Colonic mucosa (tissue), 4 donors: ENCODE measurements around the gene TADA3. TPM values are rescaled to one million over a fixed set of nuclear protein-coding genes. Genes with fewer than 3 reads are reported as not detected.
A peak's percentile ranks its signal among the peaks of the same experiment; 100 is the strongest.

ENCODE experiments used
- DNase-seq: peaks from one replicate; pipeline ENCODE4 v3.0.0-alpha.2; 2020
- H3K27ac ChIP-seq: fragments of 200-600 bp; one replicate; pipeline ENCODE4 v1.8.0; 2021
- H3K27me3 ChIP-seq: fragments of 200-600 bp; one replicate; pipeline ENCODE4 v1.8.0; 2021
- H3K36me3 ChIP-seq: fragments of 200-600 bp; one replicate; pipeline ENCODE4 v1.8.0; 2021
- H3K4me1 ChIP-seq: fragments of 200-600 bp; one replicate; pipeline ENCODE4 v1.8.0; 2021; ENCODE audit warnings: mild to moderate bottlenecking
- H3K4me3 ChIP-seq: fragments of 200-600 bp; one replicate; pipeline ENCODE4 v1.8.0; 2021
- H3K9ac ChIP-seq, 2 donors: one replicate each; pipeline ENCODE4 v1.7.0; 2013; ENCODE audit warnings: control low read depth in 2 of 2, low read depth in 2 of 2, low read length in 2 of 2
- H3K9me3 ChIP-seq: fragments of 200-600 bp; one replicate; pipeline ENCODE4 v1.8.0; 2021
- CTCF ChIP-seq: fragments of 200-600 bp; IDR thresholded peaks from one replicate; pipeline ENCODE4 v1.8.0; 2022; ENCODE audit warnings: antibody characterized with exemption, mild to moderate bottlenecking
- intact Hi-C: fragments of 100-400 bp; cut with DNase I; formaldehyde crosslinking; loops from one replicate; pipeline ENCODE4 v1.14.1; 2022
- total RNA-seq, 2 donors: library from RNA; stranded (reverse); fragmentation: NEBNext Ultra II Directional in 1 of 2; extraction: Animal tissue kit (Norgen Biotek cat#: 25700) in 1 of 2; gene quantifications; one replicate each; pipeline ENCODE4 v1.2.1, GENCODE V29; 2021
- donor health status: healthy.
- donor health status: DM: no; HTN: no; CAD: no.
- donor health status: DM: no; HTN: no; CAD: no.

The TADA3 gene
- total RNA-seq, 2 donors from 2014 or later: 60.1 to 66.4 TPM

GRCh38 chr3:9770276-9770812 is 21.9 kb downstream of the TADA3 start:
- Histone ChIP-seq H3K27me3 (no peaks in the 10 kb centered on the region), H3K9ac (peak overlapping the region; percentile 88 to 94), H3K36me3 (no peaks in the 10 kb centered on the region), H3K4me3 (peak overlapping the region; percentile 52), H3K9me3 (no peaks in the 10 kb centered on the region), H3K4me1 (peaks cover 5% of the 10 kb centered on the region), H3K27ac (peak overlapping the region; percentile 59)
- TF ChIP-seq CTCF: no peak
- DNase-seq: peak; percentile 93
- intact Hi-C loops: no loop called here

- intact Hi-C loops: no loop called here
- no peaks in the 10 kb centered on the region for H3K9me3 ChIP-seq
- TF ChIP-seq CTCF: no peak
- no peaks in the 10 kb centered on the region for H3K27me3 ChIP-seq
- H3K4me1 ChIP-seq: peaks cover 5% of the 10 kb centered on the region
- peak within 1 kb of the TSS; percentile 52 for H3K4me3 ChIP-seq
- no peaks in the 10 kb centered on the region for H3K36me3 ChIP-seq
- peak within 1 kb of the TSS; percentile 59 for H3K27ac ChIP-seq
- peak within 1 kb of the TSS; percentile 88 to 94 for H3K9ac ChIP-seq
- peak; percentile 85 for DNase-seq
Observed at GRCh38 chr3:9769426-9770275, 22.6 kb downstream of the TADA3 start, which contains the start of gene CAMK1. TSS of gene CAMK1 (minus strand) at chr3:9769947. CDS start at chr3:9767749, 2,198 bp downstream.

GRCh38 chr3:9769012-9769411 is 23.3 kb downstream of the TADA3 start:
- Histone ChIP-seq H3K27ac (no peak overlapping the region), H3K4me1 (peaks cover 5% of the 10 kb centered on the region), H3K27me3 (no peaks in the 10 kb centered on the region), H3K4me3 (peak overlapping the region; percentile 52), H3K9me3 (no peaks in the 10 kb centered on the region), H3K36me3 (no peaks in the 10 kb centered on the region), H3K9ac (peak overlapping the region in 1 of 2 donors; percentile 88)
- no peak for TF ChIP-seq CTCF
- DNase-seq: no peak
- intact Hi-C loops: no loop called here

GRCh38 chr3:9768141-9768775 is 24.0 kb downstream of the TADA3 start:
- Histone ChIP-seq H3K9me3 (no peaks in the 10 kb centered on the region), H3K9ac (peak overlapping the region in 1 of 2 donors; percentile 88), H3K4me1 (peaks cover 5% of the 10 kb centered on the region), H3K36me3 (no peaks in the 10 kb centered on the region), H3K4me3 (no peak overlapping the region), H3K27me3 (no peaks in the 10 kb centered on the region), H3K27ac (no peak overlapping the region)
- no peak for DNase-seq
- TF ChIP-seq CTCF: no peak
- intact Hi-C loops: no loop called here

- H3K27me3 ChIP-seq: no peaks in the 10 kb centered on the region
- H3K4me3 ChIP-seq: no peak overlapping the region
- TF ChIP-seq CTCF: no peak
- H3K9me3 ChIP-seq: no peaks in the 10 kb centered on the region
- H3K9ac ChIP-seq: peak overlapping the region in 1 of 2 donors; percentile 21
- H3K27ac ChIP-seq: no peak overlapping the region
- no peaks in the 10 kb centered on the region for H3K36me3 ChIP-seq
- DNase-seq: no peak
- intact Hi-C loops: no loop called here
- H3K4me1 ChIP-seq: peaks cover 5% of the 10 kb centered on the region
Observed at GRCh38 chr3:9767418-9767817, 24.9 kb downstream of the TADA3 start.
